PC-9 (cell line): ENCODE data around the gene GPD1. TPM values are rescaled to one million over a fixed set of nuclear protein-coding genes. Genes with fewer than 3 reads are reported as not detected.

Experiments used
- BruUV-seq: library from RNA; stranded (reverse); fragments of 400-500 nt; replicated peaks from 2 replicates; lab custom pipeline; 2021; lab: Mats Ljungman, UMichigan
- CTCF ChIA-PET: fragments of 300-600 bp; sonication (Branson Sonifier 250); formaldehyde crosslinking; loops from one replicate; lab custom pipeline; 2022; ENCODE audit warnings: antibody characterized with exemption; lab: Charles Lee
- POLR2A ChIA-PET: fragments of 300-600 bp; sonication (Branson Sonifier 250); formaldehyde crosslinking; loops from one replicate; lab custom pipeline; 2022; ENCODE audit warnings: antibody characterized with exemption; ENCODE audit not compliant: unreplicated experiment; lab: Charles Lee
- DNase-seq, 2 experiments: peaks; one replicate each; pipeline versions ENCODE4 v3.0.0 to v3.0.0-alpha.2; 2015 to 2022; ENCODE audit warnings: mixed read lengths in 1 of 2
- H2AFZ ChIP-seq: fragments of 200-600 bp; sonication (generic); 2 replicates; pipeline ENCODE4 v1.8.1; 2017; ENCODE audit warnings: antibody characterized with exemption
- H3F3A ChIP-seq: fragments of 200-600 bp; sonication (generic); 2 replicates; pipeline ENCODE4 v1.8.1; 2017; ENCODE audit warnings: antibody characterized with exemption, mild to moderate bottlenecking, low read depth; ENCODE audit not compliant: insufficient read depth
- H3K27ac ChIP-seq: fragments of 200-600 bp; sonication (generic); 2 replicates; pipeline ENCODE4 v1.6.1; 2016; ENCODE audit warnings: mixed run types
- H3K27me3 ChIP-seq: fragments of 200-600 bp; sonication (generic); 2 replicates; pipeline ENCODE4 v1.6.1; 2016; ENCODE audit warnings: low read depth, mixed run types; ENCODE audit not compliant: insufficient read depth
- H3K36me3 ChIP-seq: fragments of 200-600 bp; sonication (generic); 2 replicates; pipeline ENCODE4 v1.6.1; 2016; ENCODE audit warnings: low read depth, mixed run types
- H3K4me1 ChIP-seq: fragments of 200-600 bp; sonication (generic); replicated peaks from 2 replicates; pipeline ENCODE4 v1.6.1; 2016; ENCODE audit warnings: mixed run types; ENCODE audit not compliant: insufficient read depth
- H3K4me2 ChIP-seq: fragments of 200-600 bp; sonication (generic); 2 replicates; pipeline ENCODE4 v1.6.1; 2017; ENCODE audit warnings: mixed run types
- H3K4me3 ChIP-seq: fragments of 200-600 bp; sonication (generic); 2 replicates; pipeline ENCODE4 v1.6.1; 2016; ENCODE audit warnings: mixed run types
- H3K79me2 ChIP-seq: fragments of 200-600 bp; sonication (generic); 2 replicates; pipeline ENCODE4 v1.6.1; 2017; ENCODE audit warnings: low read depth, mixed run types
- H3K9me2 ChIP-seq: fragments of 200-600 bp; sonication (generic); 2 replicates; pipeline ENCODE4 v1.8.1; 2017; ENCODE audit warnings: mild to moderate bottlenecking; ENCODE audit not compliant: insufficient read depth
- H3K9me3 ChIP-seq: fragments of 200-600 bp; sonication (generic); 2 replicates; pipeline ENCODE4 v1.8.1; 2016; ENCODE audit warnings: low read depth; ENCODE audit not compliant: insufficient read depth
- H4K20me1 ChIP-seq: fragments of 200-600 bp; sonication (generic); 2 replicates; pipeline ENCODE4 v1.8.1; 2017; ENCODE audit not compliant: insufficient read depth
- EZH2 ChIP-seq: fragments of 200-600 bp; sonication (generic); IDR thresholded peaks from 2 replicates; pipeline ENCODE4 v1.8.0; 2017; ENCODE audit warnings: antibody characterized with exemption, low read depth
- intact Hi-C: fragments of 100-400 bp; cut with micrococcal nuclease; formaldehyde crosslinking; loops from one replicate; pipeline ENCODE4 v1.10.0; 2022; ENCODE audit not compliant: unreplicated experiment
- total RNA-seq: library from RNA; stranded (reverse); gene quantifications from 2 replicates; pipeline ENCODE4 v1.2.3, GENCODE V29; 2021
- TF ChIP-seq, protein P1 (sequence below): fragments of 200-600 bp; sonication (generic); conservative IDR thresholded peaks from 2 replicates; pipeline ENCODE4 v1.6.1; 2017; ENCODE audit warnings: mixed run types, antibody characterized with exemption, mild to moderate bottlenecking, moderate library complexity

Gene GPD1
- total RNA-seq, 1 experiment from 2014 or later = 0.24 TPM

DNA sequence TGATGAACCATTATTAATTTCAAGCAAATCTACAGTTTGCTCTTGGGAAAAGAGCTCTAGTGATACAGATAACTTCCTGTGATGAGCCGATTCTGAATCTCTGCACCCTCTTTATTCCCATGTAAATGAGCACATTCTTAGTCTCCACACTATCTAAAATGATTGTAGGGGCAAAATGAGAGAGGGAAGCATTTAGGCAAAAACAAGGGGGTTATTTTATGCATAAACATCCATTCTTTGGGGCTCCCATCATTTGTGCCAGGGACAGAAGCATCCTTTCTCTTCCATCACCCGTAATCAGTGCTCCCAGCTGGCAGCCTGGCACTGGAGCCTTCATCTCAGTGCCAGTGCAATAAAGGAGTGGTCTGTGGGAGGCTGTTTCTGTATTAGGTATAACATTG is 1.7 kb upstream of the GPD1 start:
- Histone ChIP-seq H3K9me2 (no peaks in the 10 kb centered on the region), H3K9me3 (no peaks in the 10 kb centered on the region), H4K20me1 (no peaks in the 10 kb centered on the region), H3K4me3 (no peak overlapping the region), H3K79me2 (no peaks in the 10 kb centered on the region), H3F3A (peaks cover 9% of the 10 kb centered on the region; the same call in 1 of the 2 replicates), H3K4me2 (no peak overlapping the region), H3K27ac (no peak overlapping the region), H3K27me3 (no peaks in the 10 kb centered on the region), H3K36me3 (0 out of 2 replicates have a peak, but pooled peaks cover 3% of the 10 kb centered on the region), H2AFZ (no peak overlapping the region), H3K4me1 (no peaks in the 10 kb centered on the region)
- intact Hi-C loops = no loop called here
- POLR2A ChIA-PET = interaction anchor here (0.5 kb wide), 1 partner anchor 17 kb away, joined by 3 read pairs; no protein-coding TSS in a partner anchor
- DNase-seq = no peak
- TF ChIP-seq EZH2 = no peak
- TF ChIP-seq, protein P1, sequence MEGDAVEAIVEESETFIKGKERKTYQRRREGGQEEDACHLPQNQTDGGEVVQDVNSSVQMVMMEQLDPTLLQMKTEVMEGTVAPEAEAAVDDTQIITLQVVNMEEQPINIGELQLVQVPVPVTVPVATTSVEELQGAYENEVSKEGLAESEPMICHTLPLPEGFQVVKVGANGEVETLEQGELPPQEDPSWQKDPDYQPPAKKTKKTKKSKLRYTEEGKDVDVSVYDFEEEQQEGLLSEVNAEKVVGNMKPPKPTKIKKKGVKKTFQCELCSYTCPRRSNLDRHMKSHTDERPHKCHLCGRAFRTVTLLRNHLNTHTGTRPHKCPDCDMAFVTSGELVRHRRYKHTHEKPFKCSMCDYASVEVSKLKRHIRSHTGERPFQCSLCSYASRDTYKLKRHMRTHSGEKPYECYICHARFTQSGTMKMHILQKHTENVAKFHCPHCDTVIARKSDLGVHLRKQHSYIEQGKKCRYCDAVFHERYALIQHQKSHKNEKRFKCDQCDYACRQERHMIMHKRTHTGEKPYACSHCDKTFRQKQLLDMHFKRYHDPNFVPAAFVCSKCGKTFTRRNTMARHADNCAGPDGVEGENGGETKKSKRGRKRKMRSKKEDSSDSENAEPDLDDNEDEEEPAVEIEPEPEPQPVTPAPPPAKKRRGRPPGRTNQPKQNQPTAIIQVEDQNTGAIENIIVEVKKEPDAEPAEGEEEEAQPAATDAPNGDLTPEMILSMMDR = no peak
- CTCF ChIA-PET = interaction anchor here (0.6 to 1.7 kb wide), 2 partner anchors 10 to 662 kb away, joined by 4 to 7 read pairs; partner anchors contain the start of genes ATF1 and COX14
- no TSS peak for BruUV-seq

DNA sequence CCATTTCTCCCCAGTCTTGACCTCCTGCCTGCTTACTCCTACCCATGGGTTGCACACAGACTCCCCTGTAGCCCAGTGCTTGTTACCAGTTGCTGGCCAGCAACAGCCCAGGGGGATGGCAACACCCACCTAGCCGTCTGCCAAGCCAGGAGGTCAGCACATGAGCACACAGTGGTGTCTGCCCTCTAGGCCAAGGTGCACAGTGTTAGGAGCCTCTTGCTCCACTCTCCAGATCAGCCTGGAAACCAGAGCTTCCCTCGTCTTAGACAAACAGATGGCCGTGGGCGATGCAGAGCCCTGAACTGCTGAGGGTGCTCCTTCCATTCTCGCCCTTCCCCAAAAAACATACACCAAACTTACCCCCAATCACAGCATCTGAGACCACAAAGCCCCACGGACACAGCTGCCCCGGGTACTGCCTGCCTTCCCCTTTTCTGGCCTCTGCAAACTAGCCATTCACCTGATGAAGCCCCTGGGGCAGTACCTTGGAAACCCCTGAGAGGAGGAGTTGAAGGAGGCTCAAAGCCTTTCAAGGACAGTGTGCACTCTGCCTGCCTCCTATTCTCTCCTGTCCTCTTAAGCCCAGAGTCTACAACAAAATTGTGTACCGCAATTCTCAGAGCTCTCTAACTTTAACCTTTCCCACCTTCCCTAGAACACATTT is 1.0 kb upstream of the GPD1 start:
- no peak overlapping the region for H3K4me3 ChIP-seq
- H4K20me1 ChIP-seq = no peaks in the 10 kb centered on the region
- no peaks in the 10 kb centered on the region for H3K79me2 ChIP-seq
- H3K4me2 ChIP-seq = no peak overlapping the region
- DNase-seq = no peak
- H3K9me3 ChIP-seq = no peaks in the 10 kb centered on the region
- intact Hi-C loops = no loop called here
- no peak overlapping the region for H3K27ac ChIP-seq
- no TSS peak for BruUV-seq
- 0 out of 2 replicates have a peak, but pooled peaks cover 3% of the 10 kb centered on the region for H3K36me3 ChIP-seq
- H3K27me3 ChIP-seq = no peaks in the 10 kb centered on the region
- H3K4me1 ChIP-seq = no peaks in the 10 kb centered on the region
- no peaks in the 10 kb centered on the region for H3K9me2 ChIP-seq
- no peak overlapping the region for H2AFZ ChIP-seq
- TF ChIP-seq EZH2 = no peak
- TF ChIP-seq, protein P1 = no peak
- peaks cover 9% of the 10 kb centered on the region; the same call in 1 of the 2 replicates for H3F3A ChIP-seq
- POLR2A ChIA-PET = no interaction called here
- CTCF ChIA-PET = interaction anchor here (1.7 kb wide), 1 partner anchor 9 kb away, joined by 4 read pairs; the partner anchor contains the start of gene COX14

DNA sequence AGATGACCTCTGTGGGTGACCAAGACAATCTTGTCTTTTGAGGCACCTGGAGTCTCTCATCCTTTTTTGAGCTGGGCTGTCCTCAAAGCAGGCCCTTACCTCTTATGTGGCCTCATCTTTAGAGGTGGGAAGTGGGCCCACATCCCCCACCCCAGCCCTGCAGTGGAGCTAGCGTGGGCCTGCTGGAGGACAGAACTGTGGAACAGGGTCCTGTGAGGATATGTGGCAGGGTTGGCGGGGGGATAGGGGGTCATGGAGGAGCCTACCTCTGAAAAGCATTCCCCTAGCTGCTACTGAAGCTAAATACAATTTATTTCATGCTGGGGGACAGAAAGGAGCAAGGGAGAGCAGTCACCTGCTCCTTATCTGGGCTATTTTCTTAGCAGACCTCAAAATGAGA is 457 bp upstream of the GPD1 start:
- Histone ChIP-seq H3K27me3 (no peaks in the 10 kb centered on the region), H4K20me1 (no peaks in the 10 kb centered on the region), H3K4me1 (peaks cover 2% of the 10 kb centered on the region), H3K4me3 (no peak overlapping the region), H3K27ac (no peak overlapping the region), H3K9me3 (no peaks in the 10 kb centered on the region), H2AFZ (no peak overlapping the region), H3K4me2 (no peak overlapping the region), H3K9me2 (no peaks in the 10 kb centered on the region), H3K79me2 (no peaks in the 10 kb centered on the region), H3F3A (peaks cover 12% of the 10 kb centered on the region), H3K36me3 (0 out of 2 replicates have a peak, but pooled peaks cover 1% of the 10 kb centered on the region)
- TF ChIP-seq EZH2 = no peak
- TF ChIP-seq, protein P1 = no peak
- intact Hi-C loops = no loop called here
- CTCF ChIA-PET = no interaction called here
- DNase-seq = no peak
- no TSS peak for BruUV-seq
- POLR2A ChIA-PET = interaction anchor here (0.6 kb wide), 1 partner anchor 330 kb away, joined by 4 read pairs; no protein-coding TSS in a partner anchor
